ENCODE results near the gene FHIT. TPM values are rescaled to one million over a fixed set of nuclear protein-coding genes. Genes with fewer than 3 reads are reported as not detected.

Gene FHIT
- total RNA-seq, 2 experiments from 2014 or later, result 86.0 to 90.6 TPM

GRCh38 chr3:59885101-59885500, 1366.2 kb downstream of the FHIT start:
- intact Hi-C loops (cut with DNase I, micrococcal nuclease), result no loop called here
- Mint-ChIP-seq H3K9me3 (no peaks in the 10 kb centered on the region), H3K27me3 (no peaks in the 10 kb centered on the region), H3K27ac (peak overlapping the region; percentile 79), H3K4me3 (peak overlapping the region; percentile 21), H3K36me3 (ENCODE audit: low read depth) (peaks cover 37% of the 10 kb centered on the region), H3K4me1 (ENCODE audit: low read depth) (peaks cover 86% of the 10 kb centered on the region)
- TF ChIP-seq CTCF (IDR thresholded peaks at IDR 0.05), result no peak
- no peaks in the 10 kb centered on the region for H3K36me3 ChIP-seq (ENCODE audit: insufficient read depth, low read length)
- H3K4me1 ChIP-seq (ENCODE audit: insufficient read depth, low read length), result peaks cover 14% of the 10 kb centered on the region
- DNase-seq, result peak in 1 of 14 experiments; percentile 23
- ChIA-PET CTCF (no interaction called here), POLR2A (interaction anchor here (0.9 to 1.2 kb wide), 3 partner anchors 31 to 125 kb away, joined by 3 to 4 read pairs (median 4); no protein-coding TSS in a partner anchor)
- no peaks in the 10 kb centered on the region for H3K27me3 ChIP-seq (ENCODE audit: control insufficient read depth in 1 of 2, insufficient read depth in 2 of 2, low read length in 2 of 2)
- H3K9me3 ChIP-seq (ENCODE audit: control insufficient read depth in 1 of 2, insufficient read depth in 1 of 2, low read length in 2 of 2), result no peaks in the 10 kb centered on the region
- H3K4me3 ChIP-seq (ENCODE audit: low read length), result no peak overlapping the region
- no peak for ATAC-seq (ENCODE audit: poor library complexity)
- H3K27ac ChIP-seq (ENCODE audit: low read depth in 1 of 2, low read length in 2 of 2), result no peak overlapping the region

GRCh38 chr3:59884409-59884808, 1366.8 kb downstream of the FHIT start:
- no peak for TF ChIP-seq CTCF (IDR thresholded peaks at IDR 0.05)
- Histone ChIP-seq H3K36me3 (ENCODE audit: insufficient read depth, low read length) (no peaks in the 10 kb centered on the region), H3K4me3 (ENCODE audit: low read length) (no peak overlapping the region), H3K27me3 (ENCODE audit: control insufficient read depth in 1 of 2, insufficient read depth in 2 of 2, low read length in 2 of 2) (no peaks in the 10 kb centered on the region), H3K9me3 (ENCODE audit: control insufficient read depth in 1 of 2, insufficient read depth in 1 of 2, low read length in 2 of 2) (no peaks in the 10 kb centered on the region), H3K4me1 (ENCODE audit: insufficient read depth, low read length) (peaks cover 14% of the 10 kb centered on the region), H3K27ac (ENCODE audit: low read depth in 1 of 2, low read length in 2 of 2) (no peak overlapping the region)
- peaks cover 85% of the 10 kb centered on the region for H3K4me1 Mint-ChIP-seq (ENCODE audit: low read depth)
- CTCF ChIA-PET, result no interaction called here
- POLR2A ChIA-PET, result interaction anchor here (0.9 to 1.2 kb wide), 3 partner anchors 31 to 126 kb away, joined by 3 to 4 read pairs (median 4); no protein-coding TSS in a partner anchor
- no peaks in the 10 kb centered on the region for H3K27me3 Mint-ChIP-seq
- H3K9me3 Mint-ChIP-seq, result no peaks in the 10 kb centered on the region
- H3K4me3 Mint-ChIP-seq, result no peak overlapping the region
- intact Hi-C loops (cut with DNase I, micrococcal nuclease), result no loop called here
- H3K36me3 Mint-ChIP-seq (ENCODE audit: low read depth), result peaks cover 31% of the 10 kb centered on the region
- ATAC-seq (ENCODE audit: poor library complexity) (no peak), DNase-seq (peak in 2 of 14 experiments; percentile 13 to 14)
- peak overlapping the region; percentile 79 for H3K27ac Mint-ChIP-seq

- ATAC-seq (ENCODE audit: poor library complexity) (no peak), DNase-seq (no peak)
- no peak overlapping the region for H3K27ac Mint-ChIP-seq
- Histone ChIP-seq H3K27ac (ENCODE audit: low read depth in 1 of 2, low read length in 2 of 2) (no peak overlapping the region), H3K27me3 (ENCODE audit: control insufficient read depth in 1 of 2, insufficient read depth in 2 of 2, low read length in 2 of 2) (no peaks in the 10 kb centered on the region), H3K4me1 (ENCODE audit: insufficient read depth, low read length) (peaks cover 14% of the 10 kb centered on the region), H3K9me3 (ENCODE audit: control insufficient read depth in 1 of 2, insufficient read depth in 1 of 2, low read length in 2 of 2) (no peaks in the 10 kb centered on the region), H3K36me3 (ENCODE audit: insufficient read depth, low read length) (no peaks in the 10 kb centered on the region), H3K4me3 (ENCODE audit: low read length) (no peak overlapping the region)
- no peaks in the 10 kb centered on the region for H3K9me3 Mint-ChIP-seq
- intact Hi-C loops (cut with DNase I, micrococcal nuclease), result no loop called here
- POLR2A ChIA-PET, result no interaction called here
- no peak for TF ChIP-seq CTCF (IDR thresholded peaks at IDR 0.05)
- CTCF ChIA-PET, result interaction anchor here (1.2 kb wide), 1 partner anchor 9 kb away, joined by 3 read pairs; no protein-coding TSS in a partner anchor
- H3K4me3 Mint-ChIP-seq, result no peak overlapping the region
- no peaks in the 10 kb centered on the region for H3K27me3 Mint-ChIP-seq
- H3K36me3 Mint-ChIP-seq (ENCODE audit: low read depth), result peaks cover 39% of the 10 kb centered on the region
- H3K4me1 Mint-ChIP-seq (ENCODE audit: low read depth), result peaks cover 90% of the 10 kb centered on the region
These were observed 1368.5 kb downstream of the FHIT start for GRCh38 chr3:59882746-59883145.

Data from CD4-positive, alpha-beta T cell (primary cell).